WTC11 (cell line): ENCODE results near the gene FARSA. TPM values are rescaled to one million over a fixed set of nuclear protein-coding genes. Genes with fewer than 3 reads are reported as not detected.

Source experiments
- ATAC-seq: fragments of 200-7000 bp; cut with Tn5 transposase; 2 replicates; pipeline ENCODE4 v1.10.0; 2021; ENCODE audit warnings: mild to moderate bottlenecking, moderate library complexity
- CTCF ChIA-PET: fragments of 300-600 bp; sonication (Branson Sonifier 250); formaldehyde crosslinking; loops from one replicate; lab custom pipeline; 2021; ENCODE audit warnings: antibody characterized with exemption; lab: Charles Lee
- POLR2A ChIA-PET: fragments of 350-600 bp; sonication (Branson Sonifier 250); formaldehyde crosslinking; loops from one replicate; lab custom pipeline; 2021; ENCODE audit warnings: antibody characterized with exemption; lab: Charles Lee
- DNase-seq: peaks from one replicate; pipeline ENCODE4 v3.0.0; 2021; ENCODE audit warnings: low spot score
- H3K27ac Mint-ChIP-seq: 2 replicates; pipeline ENCODE4 v1.8.0; 2021; ENCODE audit warnings: mixed read lengths
- H3K27me3 Mint-ChIP-seq: 2 replicates; pipeline ENCODE4 v1.8.0; 2021; ENCODE audit warnings: low read depth, mild to moderate bottlenecking, moderate library complexity, mixed read lengths
- H3K36me3 Mint-ChIP-seq: 2 replicates; pipeline ENCODE4 v1.8.0; 2021; ENCODE audit warnings: mixed read lengths
- H3K4me1 Mint-ChIP-seq: 2 replicates; pipeline ENCODE4 v1.8.0; 2022; ENCODE audit warnings: mixed read lengths
- H3K4me3 Mint-ChIP-seq: 2 replicates; pipeline ENCODE4 v1.8.0; 2021; ENCODE audit warnings: mild to moderate bottlenecking, moderate library complexity, mixed read lengths
- H3K9me3 Mint-ChIP-seq: 2 replicates; pipeline ENCODE4 v1.8.0; 2021; ENCODE audit warnings: mixed read lengths
- ESRRA ChIP-seq: sonication (generic); formaldehyde crosslinking; IDR thresholded peaks from 2 replicates; pipeline ENCODE4 v1.8.1; 2022; ENCODE audit warnings: mild to moderate bottlenecking, missing genetic modification reagents, borderline replicate concordance
- GRHL2 ChIP-seq: fragments of 250-450 bp; sonication (Bioruptor Pico); IDR thresholded peaks from 2 replicates; pipeline ENCODE4 v1.8.0; 2022; ENCODE audit warnings: mild to moderate bottlenecking, moderate library complexity; ENCODE audit not compliant: insufficient replicate concordance, severe bottlenecking
- GTF2I ChIP-seq: fragments of 250-450 bp; sonication (Bioruptor Pico); conservative IDR thresholded peaks from 2 replicates; pipeline ENCODE4 v1.4.0; 2021; ENCODE audit warnings: mild to moderate bottlenecking
- IRF1 ChIP-seq: sonication (generic); formaldehyde crosslinking; IDR thresholded peaks from 2 replicates; pipeline ENCODE4 v1.8.0; 2023; ENCODE audit warnings: missing genetic modification reagents
- JAZF1 ChIP-seq: fragments of 250-450 bp; sonication (Bioruptor Pico); IDR thresholded peaks from 2 replicates; pipeline ENCODE4 v1.9.0; 2021; ENCODE audit warnings: moderate library complexity, mild to moderate bottlenecking, inconsistent platforms
- MAX ChIP-seq: sonication (generic); formaldehyde crosslinking; IDR thresholded peaks from 2 replicates; pipeline ENCODE4 v1.8.0; 2022; ENCODE audit warnings: mild to moderate bottlenecking, missing genetic modification reagents
- PRRX2 ChIP-seq: fragments of 250-450 bp; sonication (Bioruptor Pico); IDR thresholded peaks from 2 replicates; pipeline ENCODE4 v1.8.0; 2021; ENCODE audit warnings: mild to moderate bottlenecking
- SP1 ChIP-seq: sonication (generic); formaldehyde crosslinking; conservative IDR thresholded peaks from 2 replicates; pipeline ENCODE4 v1.8.1; 2022; ENCODE audit warnings: missing genetic modification reagents
- TEAD4 ChIP-seq: sonication (generic); formaldehyde crosslinking; IDR thresholded peaks from 2 replicates; pipeline ENCODE4 v1.8.0; 2022; ENCODE audit warnings: mild to moderate bottlenecking, missing genetic modification reagents
- ZBTB43 ChIP-seq: sonication (generic); formaldehyde crosslinking; IDR thresholded peaks from 2 replicates; pipeline ENCODE4 v1.8.1; 2023; ENCODE audit warnings: mild to moderate bottlenecking, missing genetic modification reagents
- ZNF423 ChIP-seq: fragments of 250-450 bp; sonication (Bioruptor Pico); IDR thresholded peaks from 2 replicates; pipeline ENCODE4 v2.1.2; 2022; ENCODE audit warnings: mild to moderate bottlenecking, moderate library complexity
- total RNA-seq: library from RNA; stranded (reverse); gene quantifications from 3 replicates; pipeline ENCODE4 v1.2.3, GENCODE V29; 2021
- TF ChIP-seq, protein P1 (sequence below): sonication (generic); formaldehyde crosslinking; conservative IDR thresholded peaks from 2 replicates; pipeline ENCODE4 v1.8.1; 2023; ENCODE audit warnings: mild to moderate bottlenecking, low read depth, missing genetic modification reagents, moderate library complexity
- TF ChIP-seq, protein P2 (sequence below): fragments of 200-600 bp; IDR thresholded peaks from 2 replicates; pipeline ENCODE4 v1.8.0; 2022; ENCODE audit warnings: antibody characterized with exemption
- TF ChIP-seq, protein P3 (sequence below): fragments of 250-450 bp; sonication (Bioruptor Pico); IDR thresholded peaks from 2 replicates; pipeline ENCODE4 v1.9.0; 2021; ENCODE audit warnings: mild to moderate bottlenecking, borderline replicate concordance

Gene FARSA
- total RNA-seq, 1 experiment from 2014 or later = 108 TPM

DNA sequence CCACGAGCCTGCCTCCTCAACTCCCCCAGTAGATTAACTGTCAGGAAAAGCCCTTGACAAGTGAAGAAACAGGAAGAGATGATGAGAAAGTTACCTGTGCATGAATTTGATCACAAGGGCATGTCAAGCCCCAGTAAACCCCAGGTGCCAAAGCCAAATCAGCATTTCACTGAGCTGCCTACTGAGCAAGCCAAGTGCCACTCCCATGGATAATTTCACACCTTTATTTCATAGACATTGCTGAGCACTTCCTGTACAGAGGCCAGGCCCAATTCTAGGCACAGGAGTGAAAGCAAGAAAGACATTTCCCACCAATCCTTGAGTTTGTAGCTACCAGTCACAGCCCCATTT lies 21.1 kb upstream of the FARSA start:
- CTCF ChIA-PET = interaction anchor here (1.7 to 5.4 kb wide), 3 partner anchors 11 to 70 kb away, joined by 4 to 57 read pairs (median 5); no protein-coding TSS in a partner anchor
- ATAC-seq (no peak), DNase-seq (no peak)
- peaks cover 26% of the 10 kb centered on the region for H3K4me1 Mint-ChIP-seq
- H3K27me3 Mint-ChIP-seq = no peaks in the 10 kb centered on the region
- H3K9me3 Mint-ChIP-seq = no peaks in the 10 kb centered on the region
- TF ChIP-seq SP1 (CRISPR knock-in tag) (no peak), IRF1 (CRISPR knock-in tag) (no peak), GTF2I (CRISPR knock-in tag) (no peak), PRRX2 (CRISPR knock-in tag) (no peak), TEAD4 (CRISPR knock-in tag) (no peak), GRHL2 (CRISPR knock-in tag) (no peak), ESRRA (CRISPR knock-in tag) (no peak), ZBTB43 (CRISPR knock-in tag) (no peak), ZNF423 (CRISPR knock-in tag) (no peak), JAZF1 (CRISPR knock-in tag) (no peak), MAX (CRISPR knock-in tag) (no peak)
- TF ChIP-seq, protein P1, sequence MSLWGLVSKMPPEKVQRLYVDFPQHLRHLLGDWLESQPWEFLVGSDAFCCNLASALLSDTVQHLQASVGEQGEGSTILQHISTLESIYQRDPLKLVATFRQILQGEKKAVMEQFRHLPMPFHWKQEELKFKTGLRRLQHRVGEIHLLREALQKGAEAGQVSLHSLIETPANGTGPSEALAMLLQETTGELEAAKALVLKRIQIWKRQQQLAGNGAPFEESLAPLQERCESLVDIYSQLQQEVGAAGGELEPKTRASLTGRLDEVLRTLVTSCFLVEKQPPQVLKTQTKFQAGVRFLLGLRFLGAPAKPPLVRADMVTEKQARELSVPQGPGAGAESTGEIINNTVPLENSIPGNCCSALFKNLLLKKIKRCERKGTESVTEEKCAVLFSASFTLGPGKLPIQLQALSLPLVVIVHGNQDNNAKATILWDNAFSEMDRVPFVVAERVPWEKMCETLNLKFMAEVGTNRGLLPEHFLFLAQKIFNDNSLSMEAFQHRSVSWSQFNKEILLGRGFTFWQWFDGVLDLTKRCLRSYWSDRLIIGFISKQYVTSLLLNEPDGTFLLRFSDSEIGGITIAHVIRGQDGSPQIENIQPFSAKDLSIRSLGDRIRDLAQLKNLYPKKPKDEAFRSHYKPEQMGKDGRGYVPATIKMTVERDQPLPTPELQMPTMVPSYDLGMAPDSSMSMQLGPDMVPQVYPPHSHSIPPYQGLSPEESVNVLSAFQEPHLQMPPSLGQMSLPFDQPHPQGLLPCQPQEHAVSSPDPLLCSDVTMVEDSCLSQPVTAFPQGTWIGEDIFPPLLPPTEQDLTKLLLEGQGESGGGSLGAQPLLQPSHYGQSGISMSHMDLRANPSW (CRISPR knock-in tag) = no peak
- TF ChIP-seq, protein P2, sequence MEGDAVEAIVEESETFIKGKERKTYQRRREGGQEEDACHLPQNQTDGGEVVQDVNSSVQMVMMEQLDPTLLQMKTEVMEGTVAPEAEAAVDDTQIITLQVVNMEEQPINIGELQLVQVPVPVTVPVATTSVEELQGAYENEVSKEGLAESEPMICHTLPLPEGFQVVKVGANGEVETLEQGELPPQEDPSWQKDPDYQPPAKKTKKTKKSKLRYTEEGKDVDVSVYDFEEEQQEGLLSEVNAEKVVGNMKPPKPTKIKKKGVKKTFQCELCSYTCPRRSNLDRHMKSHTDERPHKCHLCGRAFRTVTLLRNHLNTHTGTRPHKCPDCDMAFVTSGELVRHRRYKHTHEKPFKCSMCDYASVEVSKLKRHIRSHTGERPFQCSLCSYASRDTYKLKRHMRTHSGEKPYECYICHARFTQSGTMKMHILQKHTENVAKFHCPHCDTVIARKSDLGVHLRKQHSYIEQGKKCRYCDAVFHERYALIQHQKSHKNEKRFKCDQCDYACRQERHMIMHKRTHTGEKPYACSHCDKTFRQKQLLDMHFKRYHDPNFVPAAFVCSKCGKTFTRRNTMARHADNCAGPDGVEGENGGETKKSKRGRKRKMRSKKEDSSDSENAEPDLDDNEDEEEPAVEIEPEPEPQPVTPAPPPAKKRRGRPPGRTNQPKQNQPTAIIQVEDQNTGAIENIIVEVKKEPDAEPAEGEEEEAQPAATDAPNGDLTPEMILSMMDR = no peak
- TF ChIP-seq, protein P3, sequence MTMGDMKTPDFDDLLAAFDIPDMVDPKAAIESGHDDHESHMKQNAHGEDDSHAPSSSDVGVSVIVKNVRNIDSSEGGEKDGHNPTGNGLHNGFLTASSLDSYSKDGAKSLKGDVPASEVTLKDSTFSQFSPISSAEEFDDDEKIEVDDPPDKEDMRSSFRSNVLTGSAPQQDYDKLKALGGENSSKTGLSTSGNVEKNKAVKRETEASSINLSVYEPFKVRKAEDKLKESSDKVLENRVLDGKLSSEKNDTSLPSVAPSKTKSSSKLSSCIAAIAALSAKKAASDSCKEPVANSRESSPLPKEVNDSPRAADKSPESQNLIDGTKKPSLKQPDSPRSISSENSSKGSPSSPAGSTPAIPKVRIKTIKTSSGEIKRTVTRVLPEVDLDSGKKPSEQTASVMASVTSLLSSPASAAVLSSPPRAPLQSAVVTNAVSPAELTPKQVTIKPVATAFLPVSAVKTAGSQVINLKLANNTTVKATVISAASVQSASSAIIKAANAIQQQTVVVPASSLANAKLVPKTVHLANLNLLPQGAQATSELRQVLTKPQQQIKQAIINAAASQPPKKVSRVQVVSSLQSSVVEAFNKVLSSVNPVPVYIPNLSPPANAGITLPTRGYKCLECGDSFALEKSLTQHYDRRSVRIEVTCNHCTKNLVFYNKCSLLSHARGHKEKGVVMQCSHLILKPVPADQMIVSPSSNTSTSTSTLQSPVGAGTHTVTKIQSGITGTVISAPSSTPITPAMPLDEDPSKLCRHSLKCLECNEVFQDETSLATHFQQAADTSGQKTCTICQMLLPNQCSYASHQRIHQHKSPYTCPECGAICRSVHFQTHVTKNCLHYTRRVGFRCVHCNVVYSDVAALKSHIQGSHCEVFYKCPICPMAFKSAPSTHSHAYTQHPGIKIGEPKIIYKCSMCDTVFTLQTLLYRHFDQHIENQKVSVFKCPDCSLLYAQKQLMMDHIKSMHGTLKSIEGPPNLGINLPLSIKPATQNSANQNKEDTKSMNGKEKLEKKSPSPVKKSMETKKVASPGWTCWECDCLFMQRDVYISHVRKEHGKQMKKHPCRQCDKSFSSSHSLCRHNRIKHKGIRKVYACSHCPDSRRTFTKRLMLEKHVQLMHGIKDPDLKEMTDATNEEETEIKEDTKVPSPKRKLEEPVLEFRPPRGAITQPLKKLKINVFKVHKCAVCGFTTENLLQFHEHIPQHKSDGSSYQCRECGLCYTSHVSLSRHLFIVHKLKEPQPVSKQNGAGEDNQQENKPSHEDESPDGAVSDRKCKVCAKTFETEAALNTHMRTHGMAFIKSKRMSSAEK (CRISPR knock-in tag) = no peak
- peaks cover 36% of the 10 kb centered on the region for H3K36me3 Mint-ChIP-seq
- peak overlapping the region; percentile 98 for H3K27ac Mint-ChIP-seq
- POLR2A ChIA-PET = interaction anchor here (1.7 to 2.6 kb wide), 3 partner anchors 8 to 41 kb away, joined by 4 to 10 read pairs (median 6); partner anchors contain the start of gene RAD23A
- no peak overlapping the region for H3K4me3 Mint-ChIP-seq
